GM21390 (cell line): ENCODE data around the gene RINL.
"Not testable (repeated sequence)": the region's sequence is repeated elsewhere in the genome, so short reads cannot be mapped to it uniquely, and the experiment has no call there.

Source experiments
- ATAC-seq: cut with Tn5 transposase; IDR thresholded peaks from one replicate; pipeline ENCODE4 v1.9.1; 2021; ENCODE audit not compliant: unreplicated experiment

Gene RINL

DNA sequence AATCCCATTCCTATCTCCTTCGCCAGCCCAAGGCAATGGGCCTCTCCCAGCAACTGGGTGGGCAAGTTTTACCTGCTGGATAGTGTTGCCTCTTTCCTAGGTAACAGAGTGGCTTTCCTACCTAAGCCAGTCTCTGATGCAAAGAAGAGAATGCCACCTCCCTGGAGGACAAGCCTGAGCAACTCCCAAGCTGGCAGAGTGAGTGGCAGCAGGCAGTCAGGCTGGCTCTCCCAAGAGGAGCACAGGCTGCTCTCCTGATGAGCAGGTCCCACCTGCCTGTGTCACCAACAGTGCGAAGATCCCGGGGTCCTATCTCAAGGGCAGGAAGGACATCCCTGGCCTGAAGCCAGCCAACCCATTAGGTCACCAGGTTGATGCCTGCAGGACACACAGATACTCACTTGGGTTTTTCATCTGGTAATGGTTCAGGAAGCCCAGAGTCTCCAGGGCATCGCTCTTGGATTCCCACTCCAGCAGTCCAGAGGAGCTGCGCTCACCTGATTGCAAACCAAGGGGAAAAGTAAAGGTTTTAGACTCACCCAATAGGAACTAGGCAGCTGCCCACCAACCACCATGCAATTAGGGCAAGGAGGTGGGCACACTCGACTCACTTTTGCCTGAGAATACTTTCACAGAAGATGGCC lies 41.0 kb downstream of the RINL start:
- no peak for ATAC-seq

DNA sequence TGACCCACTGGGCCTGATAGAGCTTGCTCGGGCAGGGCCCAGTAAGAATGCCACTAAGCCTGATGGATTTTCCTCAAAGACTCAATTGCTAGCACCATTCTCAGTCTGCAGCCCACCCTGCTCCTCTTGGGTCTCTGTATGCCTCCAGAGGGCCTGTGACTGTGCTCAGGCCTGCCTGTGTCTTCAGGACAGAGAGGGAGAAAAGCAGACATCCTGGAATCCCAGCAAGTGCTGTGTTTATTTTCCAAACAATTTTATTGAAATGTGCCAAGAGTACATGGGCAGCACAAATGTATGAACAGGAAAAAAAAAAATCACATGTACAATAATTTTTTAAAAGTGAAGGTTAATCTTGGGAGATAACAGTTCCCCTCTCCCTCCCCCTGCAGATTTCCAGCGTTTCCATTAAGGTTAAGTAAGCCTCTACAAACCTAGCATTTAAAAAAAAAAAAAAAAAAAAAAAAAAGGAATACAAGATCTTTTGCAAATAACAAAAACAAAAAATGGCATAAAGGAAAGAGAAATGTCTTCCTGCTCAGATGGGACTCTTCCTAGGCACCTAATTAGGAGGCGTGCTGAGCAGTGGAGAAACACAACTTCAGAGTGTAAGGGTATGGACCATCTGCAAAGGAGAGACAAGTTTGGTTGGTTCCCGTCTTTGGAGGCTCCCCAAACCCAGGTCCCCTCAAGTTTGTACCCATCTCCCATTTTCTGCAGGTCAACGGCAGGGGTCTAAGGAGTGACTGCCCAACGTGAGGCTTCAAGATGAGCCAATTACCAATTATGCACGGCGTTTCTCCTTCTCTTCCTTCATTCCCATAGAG lies 41.7 kb downstream of the RINL start:
- ATAC-seq, result no peak

DNA sequence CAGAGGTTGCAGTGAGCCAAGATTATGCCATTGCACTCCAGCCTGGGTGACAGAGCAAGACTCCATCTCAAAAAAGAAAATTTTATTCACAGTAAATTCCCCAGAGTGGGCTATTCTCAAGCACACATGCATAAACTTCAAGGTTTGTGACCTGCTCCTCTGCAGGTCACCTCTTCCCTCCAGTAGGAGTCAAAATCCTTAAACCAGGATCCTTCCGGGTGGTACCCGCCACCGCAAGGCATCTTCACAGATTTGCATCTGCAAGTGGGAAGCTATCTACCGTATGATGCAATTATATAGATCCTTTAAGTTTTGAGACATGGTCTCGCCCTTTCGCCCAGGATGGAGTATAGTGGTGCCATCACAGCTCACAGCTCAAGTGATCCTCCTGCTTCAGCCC lies 43.5 kb downstream of the RINL start:
- no peak for ATAC-seq

DNA sequence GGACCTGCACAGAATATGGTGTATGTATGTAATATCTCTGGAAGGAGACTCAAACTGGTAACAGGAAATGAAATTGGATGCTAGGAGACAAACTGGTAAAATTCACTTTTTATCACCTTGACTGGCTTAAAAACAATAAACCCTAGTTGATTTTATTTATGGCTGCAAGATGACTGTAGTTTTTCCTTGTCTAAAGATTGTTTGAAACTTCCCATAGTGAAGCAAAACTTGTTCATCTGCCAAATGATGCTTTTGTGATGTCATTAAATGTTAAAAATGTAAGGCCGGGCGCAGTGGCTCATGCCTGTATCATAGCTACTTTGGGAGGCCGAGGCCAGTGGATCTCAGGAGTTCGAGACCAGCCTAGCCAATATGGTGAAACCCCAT lies 44.0 kb downstream of the RINL start:
- no peak for ATAC-seq

GRCh38 chr19:38833092-38833425 lies 45.0 kb downstream of the RINL start:
- no peak for ATAC-seq

GRCh38 chr19:38831142-38831605 lies 46.9 kb downstream of the RINL start:
- peak; percentile 43 for ATAC-seq

DNA sequence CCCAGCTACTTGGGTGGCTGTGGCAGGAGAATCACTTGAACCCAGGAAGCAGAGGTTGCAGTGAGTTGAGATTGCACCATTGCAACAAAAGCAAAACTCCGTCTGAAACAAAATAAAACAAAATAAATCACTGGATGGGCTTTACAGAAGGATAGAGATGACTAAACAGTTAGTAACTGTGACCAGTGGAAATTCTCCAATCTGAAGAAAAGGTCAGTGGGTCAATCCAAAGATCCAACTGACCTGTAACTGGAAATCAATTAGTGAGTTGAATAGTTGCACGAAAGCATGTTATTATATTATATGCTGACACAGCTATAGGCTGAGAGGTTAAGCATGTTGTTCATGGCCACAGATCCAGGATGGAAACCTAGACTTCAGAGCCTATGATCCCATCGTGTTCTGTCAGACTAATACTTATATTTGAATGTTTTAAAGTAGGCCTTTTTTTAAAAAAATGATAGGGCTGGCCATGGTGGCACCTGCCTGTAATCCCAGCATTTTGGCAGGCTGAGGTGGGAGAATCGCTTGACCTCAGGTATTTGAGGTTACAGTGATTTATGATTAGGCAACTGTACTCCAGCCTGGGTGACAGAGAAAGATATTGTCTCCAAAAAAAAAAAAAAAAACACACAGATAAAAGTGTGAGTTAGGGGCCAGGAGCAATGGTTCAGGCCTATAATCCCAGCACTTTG lies 47.9 kb downstream of the RINL start:
- no peak for ATAC-seq

- not testable (repeated sequence) for ATAC-seq
Observed at GRCh38 chr19:38829203-38829602, 48.9 kb downstream of the RINL start.

GRCh38 chr19:38826856-38827551 lies 51.1 kb downstream of the RINL start:
- no peak for ATAC-seq

DNA sequence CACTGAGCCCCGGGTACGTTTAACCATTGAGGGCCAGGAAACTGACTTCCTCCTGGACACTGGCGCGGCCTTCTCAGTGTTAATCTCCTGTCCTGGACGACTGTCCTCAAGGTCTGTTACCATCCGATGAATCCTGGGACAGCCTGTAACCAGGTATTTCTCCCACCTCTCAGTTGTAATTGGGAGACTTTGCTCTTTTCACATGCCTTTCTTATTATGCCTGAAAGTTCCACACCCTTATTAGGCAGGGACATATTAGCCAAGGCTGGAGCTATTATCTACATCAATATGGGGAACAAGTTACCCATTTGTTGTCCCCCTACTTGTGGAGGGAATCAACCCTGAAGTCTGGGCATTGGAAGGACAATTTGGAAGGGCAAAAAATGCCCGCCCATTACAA lies 52.1 kb downstream of the RINL start:
- not testable (repeated sequence) for ATAC-seq

GRCh38 chr19:38821230-38821825 lies 56.7 kb downstream of the RINL start:
- not testable (repeated sequence) for ATAC-seq

DNA sequence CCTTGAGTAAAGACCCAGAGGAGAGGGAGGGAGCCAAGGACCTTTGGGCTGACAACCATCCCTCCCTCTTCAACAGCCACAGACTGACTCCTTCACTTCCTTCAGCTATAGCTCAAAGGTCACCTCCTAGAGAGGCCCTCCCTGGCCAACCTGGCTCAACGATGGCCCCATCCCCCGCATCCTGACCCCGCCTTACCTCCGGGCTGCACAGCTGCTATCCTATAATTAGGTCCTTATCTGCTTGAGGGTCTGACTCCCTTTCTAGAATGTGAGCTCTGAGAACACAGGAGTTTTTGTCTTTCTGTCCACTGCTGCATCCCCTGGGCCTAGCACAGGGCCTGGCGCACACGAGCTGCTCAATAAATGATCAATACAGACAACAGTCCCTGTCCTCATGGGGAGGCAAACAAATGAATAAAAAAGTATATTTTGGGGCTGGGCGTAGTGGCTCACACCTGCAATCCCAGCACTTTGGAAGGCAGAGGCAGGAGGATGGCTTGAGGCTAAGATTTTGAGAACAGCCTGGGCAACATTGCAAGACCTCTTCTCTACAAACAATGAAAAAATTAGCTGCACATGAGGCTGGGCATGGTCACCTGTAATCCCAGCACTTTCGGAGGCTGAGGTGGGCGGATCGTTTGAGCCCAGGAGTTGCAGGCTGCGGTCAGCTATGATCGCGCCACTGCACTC lies 58.7 kb downstream of the RINL start:
- ATAC-seq, result no peak
